ENCODE results near the gene ARHGEF19. TPM values are rescaled to one million over a fixed set of nuclear protein-coding genes. Genes with fewer than 3 reads are reported as not detected.

Gene ARHGEF19
- total and polyA plus RNA-seq, 9 of the 15 experiments (the other 6 are each of a cell fraction or from before 2014, with no cell fraction given): 0.73 to 21.0 (median 5.2) TPM

DNA sequence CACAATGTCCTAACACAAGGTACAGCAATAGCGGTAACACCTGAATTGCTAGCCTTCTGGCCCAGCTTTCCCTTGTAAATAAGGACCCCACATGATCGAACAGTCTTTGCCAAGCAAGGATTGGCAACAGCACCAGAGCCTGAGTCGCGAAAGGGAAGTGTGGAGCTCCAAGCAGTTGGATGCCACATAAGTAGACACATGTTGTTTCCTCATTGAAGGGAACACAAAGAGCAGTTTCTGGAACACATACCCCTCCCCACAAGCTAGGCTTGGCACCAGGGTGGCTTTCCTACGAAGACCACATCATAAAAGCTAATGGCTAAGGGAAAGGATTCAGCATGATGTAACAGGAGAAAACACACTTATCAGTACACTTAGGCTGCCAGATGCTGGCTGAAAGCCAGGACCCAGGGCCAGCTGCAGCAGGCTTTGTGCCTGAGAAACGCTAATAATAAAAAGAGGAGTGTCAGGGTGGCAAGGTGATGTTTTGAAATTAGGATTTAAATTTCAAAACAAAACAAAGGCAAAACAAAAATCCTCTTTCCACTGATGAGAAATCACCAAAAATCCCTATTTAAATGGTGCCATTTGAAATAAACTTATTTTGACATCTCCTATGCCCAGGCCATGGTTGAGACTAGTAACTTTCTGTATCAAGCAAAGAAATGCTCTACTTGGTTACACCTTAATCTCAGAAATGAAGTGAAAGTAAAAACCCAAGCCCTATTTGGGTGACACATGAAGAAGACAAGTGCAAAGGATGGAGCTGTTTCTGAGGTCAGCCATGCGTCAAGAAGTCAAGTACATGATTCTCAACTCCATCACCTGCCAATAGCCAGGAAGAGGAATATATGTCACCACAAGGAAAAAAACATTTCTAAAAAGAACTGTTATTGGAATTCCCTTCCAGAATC lies 36.4 kb upstream of the ARHGEF19 start (continued):
- TF ChIP-seq, protein P1, sequence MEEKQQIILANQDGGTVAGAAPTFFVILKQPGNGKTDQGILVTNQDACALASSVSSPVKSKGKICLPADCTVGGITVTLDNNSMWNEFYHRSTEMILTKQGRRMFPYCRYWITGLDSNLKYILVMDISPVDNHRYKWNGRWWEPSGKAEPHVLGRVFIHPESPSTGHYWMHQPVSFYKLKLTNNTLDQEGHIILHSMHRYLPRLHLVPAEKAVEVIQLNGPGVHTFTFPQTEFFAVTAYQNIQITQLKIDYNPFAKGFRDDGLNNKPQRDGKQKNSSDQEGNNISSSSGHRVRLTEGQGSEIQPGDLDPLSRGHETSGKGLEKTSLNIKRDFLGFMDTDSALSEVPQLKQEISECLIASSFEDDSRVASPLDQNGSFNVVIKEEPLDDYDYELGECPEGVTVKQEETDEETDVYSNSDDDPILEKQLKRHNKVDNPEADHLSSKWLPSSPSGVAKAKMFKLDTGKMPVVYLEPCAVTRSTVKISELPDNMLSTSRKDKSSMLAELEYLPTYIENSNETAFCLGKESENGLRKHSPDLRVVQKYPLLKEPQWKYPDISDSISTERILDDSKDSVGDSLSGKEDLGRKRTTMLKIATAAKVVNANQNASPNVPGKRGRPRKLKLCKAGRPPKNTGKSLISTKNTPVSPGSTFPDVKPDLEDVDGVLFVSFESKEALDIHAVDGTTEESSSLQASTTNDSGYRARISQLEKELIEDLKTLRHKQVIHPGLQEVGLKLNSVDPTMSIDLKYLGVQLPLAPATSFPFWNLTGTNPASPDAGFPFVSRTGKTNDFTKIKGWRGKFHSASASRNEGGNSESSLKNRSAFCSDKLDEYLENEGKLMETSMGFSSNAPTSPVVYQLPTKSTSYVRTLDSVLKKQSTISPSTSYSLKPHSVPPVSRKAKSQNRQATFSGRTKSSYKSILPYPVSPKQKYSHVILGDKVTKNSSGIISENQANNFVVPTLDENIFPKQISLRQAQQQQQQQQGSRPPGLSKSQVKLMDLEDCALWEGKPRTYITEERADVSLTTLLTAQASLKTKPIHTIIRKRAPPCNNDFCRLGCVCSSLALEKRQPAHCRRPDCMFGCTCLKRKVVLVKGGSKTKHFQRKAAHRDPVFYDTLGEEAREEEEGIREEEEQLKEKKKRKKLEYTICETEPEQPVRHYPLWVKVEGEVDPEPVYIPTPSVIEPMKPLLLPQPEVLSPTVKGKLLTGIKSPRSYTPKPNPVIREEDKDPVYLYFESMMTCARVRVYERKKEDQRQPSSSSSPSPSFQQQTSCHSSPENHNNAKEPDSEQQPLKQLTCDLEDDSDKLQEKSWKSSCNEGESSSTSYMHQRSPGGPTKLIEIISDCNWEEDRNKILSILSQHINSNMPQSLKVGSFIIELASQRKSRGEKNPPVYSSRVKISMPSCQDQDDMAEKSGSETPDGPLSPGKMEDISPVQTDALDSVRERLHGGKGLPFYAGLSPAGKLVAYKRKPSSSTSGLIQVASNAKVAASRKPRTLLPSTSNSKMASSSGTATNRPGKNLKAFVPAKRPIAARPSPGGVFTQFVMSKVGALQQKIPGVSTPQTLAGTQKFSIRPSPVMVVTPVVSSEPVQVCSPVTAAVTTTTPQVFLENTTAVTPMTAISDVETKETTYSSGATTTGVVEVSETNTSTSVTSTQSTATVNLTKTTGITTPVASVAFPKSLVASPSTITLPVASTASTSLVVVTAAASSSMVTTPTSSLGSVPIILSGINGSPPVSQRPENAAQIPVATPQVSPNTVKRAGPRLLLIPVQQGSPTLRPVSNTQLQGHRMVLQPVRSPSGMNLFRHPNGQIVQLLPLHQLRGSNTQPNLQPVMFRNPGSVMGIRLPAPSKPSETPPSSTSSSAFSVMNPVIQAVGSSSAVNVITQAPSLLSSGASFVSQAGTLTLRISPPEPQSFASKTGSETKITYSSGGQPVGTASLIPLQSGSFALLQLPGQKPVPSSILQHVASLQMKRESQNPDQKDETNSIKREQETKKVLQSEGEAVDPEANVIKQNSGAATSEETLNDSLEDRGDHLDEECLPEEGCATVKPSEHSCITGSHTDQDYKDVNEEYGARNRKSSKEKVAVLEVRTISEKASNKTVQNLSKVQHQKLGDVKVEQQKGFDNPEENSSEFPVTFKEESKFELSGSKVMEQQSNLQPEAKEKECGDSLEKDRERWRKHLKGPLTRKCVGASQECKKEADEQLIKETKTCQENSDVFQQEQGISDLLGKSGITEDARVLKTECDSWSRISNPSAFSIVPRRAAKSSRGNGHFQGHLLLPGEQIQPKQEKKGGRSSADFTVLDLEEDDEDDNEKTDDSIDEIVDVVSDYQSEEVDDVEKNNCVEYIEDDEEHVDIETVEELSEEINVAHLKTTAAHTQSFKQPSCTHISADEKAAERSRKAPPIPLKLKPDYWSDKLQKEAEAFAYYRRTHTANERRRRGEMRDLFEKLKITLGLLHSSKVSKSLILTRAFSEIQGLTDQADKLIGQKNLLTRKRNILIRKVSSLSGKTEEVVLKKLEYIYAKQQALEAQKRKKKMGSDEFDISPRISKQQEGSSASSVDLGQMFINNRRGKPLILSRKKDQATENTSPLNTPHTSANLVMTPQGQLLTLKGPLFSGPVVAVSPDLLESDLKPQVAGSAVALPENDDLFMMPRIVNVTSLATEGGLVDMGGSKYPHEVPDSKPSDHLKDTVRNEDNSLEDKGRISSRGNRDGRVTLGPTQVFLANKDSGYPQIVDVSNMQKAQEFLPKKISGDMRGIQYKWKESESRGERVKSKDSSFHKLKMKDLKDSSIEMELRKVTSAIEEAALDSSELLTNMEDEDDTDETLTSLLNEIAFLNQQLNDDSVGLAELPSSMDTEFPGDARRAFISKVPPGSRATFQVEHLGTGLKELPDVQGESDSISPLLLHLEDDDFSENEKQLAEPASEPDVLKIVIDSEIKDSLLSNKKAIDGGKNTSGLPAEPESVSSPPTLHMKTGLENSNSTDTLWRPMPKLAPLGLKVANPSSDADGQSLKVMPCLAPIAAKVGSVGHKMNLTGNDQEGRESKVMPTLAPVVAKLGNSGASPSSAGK (IDR thresholded peaks at IDR 0.05): peak; percentile 81
- TF ChIP-seq, protein P2, sequence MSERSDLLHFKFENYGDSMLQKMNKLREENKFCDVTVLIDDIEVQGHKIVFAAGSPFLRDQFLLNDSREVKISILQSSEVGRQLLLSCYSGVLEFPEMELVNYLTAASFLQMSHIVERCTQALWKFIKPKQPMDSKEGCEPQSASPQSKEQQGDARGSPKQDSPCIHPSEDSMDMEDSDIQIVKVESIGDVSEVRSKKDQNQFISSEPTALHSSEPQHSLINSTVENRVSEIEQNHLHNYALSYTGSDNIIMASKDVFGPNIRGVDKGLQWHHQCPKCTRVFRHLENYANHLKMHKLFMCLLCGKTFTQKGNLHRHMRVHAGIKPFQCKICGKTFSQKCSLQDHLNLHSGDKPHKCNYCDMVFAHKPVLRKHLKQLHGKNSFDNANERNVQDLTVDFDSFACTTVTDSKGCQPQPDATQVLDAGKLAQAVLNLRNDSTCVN (CRISPR knock-in tag; IDR thresholded peaks at IDR 0.05): peak; percentile 8; the same call in 1 of the 2 replicates
- TF ChIP-seq SMARCE1 (IDR thresholded peaks at IDR 0.05): peak; percentile 91
- TF ChIP-seq ETV1 (tag; conservative IDR thresholded peaks at IDR 0.05; ENCODE audit: low read depth): peak; percentile 58; the same call in 1 of the 2 replicates
- peak; percentile 85 for TF ChIP-seq EP400 (IDR thresholded peaks at IDR 0.05)
- TF ChIP-seq, protein P3, sequence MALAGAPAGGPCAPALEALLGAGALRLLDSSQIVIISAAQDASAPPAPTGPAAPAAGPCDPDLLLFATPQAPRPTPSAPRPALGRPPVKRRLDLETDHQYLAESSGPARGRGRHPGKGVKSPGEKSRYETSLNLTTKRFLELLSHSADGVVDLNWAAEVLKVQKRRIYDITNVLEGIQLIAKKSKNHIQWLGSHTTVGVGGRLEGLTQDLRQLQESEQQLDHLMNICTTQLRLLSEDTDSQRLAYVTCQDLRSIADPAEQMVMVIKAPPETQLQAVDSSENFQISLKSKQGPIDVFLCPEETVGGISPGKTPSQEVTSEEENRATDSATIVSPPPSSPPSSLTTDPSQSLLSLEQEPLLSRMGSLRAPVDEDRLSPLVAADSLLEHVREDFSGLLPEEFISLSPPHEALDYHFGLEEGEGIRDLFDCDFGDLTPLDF (CRISPR knock-in tag; IDR thresholded peaks at IDR 0.05): no peak
- no peak; a peak in 1 of 3 replicates for TF ChIP-seq CBX3 (IDR thresholded peaks at IDR 0.05; ENCODE audit: borderline replicate concordance in 1 of 2, low read length in 2 of 2)
- TF ChIP-seq, protein P4, sequence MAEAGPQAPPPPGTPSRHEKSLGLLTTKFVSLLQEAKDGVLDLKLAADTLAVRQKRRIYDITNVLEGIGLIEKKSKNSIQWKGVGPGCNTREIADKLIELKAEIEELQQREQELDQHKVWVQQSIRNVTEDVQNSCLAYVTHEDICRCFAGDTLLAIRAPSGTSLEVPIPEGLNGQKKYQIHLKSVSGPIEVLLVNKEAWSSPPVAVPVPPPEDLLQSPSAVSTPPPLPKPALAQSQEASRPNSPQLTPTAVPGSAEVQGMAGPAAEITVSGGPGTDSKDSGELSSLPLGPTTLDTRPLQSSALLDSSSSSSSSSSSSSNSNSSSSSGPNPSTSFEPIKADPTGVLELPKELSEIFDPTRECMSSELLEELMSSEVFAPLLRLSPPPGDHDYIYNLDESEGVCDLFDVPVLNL (CRISPR knock-in tag; IDR thresholded peaks at IDR 0.05; ENCODE audit: low read depth): no peak
- TF ChIP-seq TCF7L2 (IDR thresholded peaks at IDR 0.05; ENCODE audit: low read depth, low read length): no peak
- no peak for TF ChIP-seq CHD1 (IDR thresholded peaks at IDR 0.05; ENCODE audit: low read length)

All from K562 (cell line).